HG03095 (cell line): ENCODE measurements around the gene GOLGA8K.
"Not testable (repeated sequence)": the region's sequence is repeated elsewhere in the genome, so short reads cannot be mapped to it uniquely, and the experiment has no call there.

Experiments used
- ATAC-seq: cut with Tn5 transposase; IDR thresholded peaks from one replicate; pipeline ENCODE4 v1.9.1; 2021; ENCODE audit warnings: moderate library complexity; ENCODE audit not compliant: unreplicated experiment

Gene GOLGA8K

DNA sequence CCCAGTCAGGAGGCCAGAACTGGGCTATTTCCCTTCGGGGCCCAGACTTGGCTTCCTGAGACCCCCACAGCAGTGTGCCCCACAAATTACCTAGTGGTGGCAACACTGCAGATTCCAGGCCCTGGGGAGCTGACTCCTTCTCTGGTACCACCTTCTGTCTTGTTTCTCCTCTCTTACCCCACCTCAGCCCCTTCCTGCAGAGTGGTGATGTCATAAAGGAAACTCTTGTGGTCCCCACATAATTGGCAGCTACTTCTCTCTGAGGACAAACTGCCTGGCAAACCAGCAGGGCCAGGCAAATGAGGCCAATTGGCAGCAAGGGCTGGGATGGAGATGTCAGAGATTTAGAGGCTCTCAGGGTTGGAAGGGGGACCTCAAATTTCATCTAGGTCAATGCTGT lies 44.6 kb downstream of the GOLGA8K start:
- ATAC-seq, result not testable (repeated sequence)

DNA sequence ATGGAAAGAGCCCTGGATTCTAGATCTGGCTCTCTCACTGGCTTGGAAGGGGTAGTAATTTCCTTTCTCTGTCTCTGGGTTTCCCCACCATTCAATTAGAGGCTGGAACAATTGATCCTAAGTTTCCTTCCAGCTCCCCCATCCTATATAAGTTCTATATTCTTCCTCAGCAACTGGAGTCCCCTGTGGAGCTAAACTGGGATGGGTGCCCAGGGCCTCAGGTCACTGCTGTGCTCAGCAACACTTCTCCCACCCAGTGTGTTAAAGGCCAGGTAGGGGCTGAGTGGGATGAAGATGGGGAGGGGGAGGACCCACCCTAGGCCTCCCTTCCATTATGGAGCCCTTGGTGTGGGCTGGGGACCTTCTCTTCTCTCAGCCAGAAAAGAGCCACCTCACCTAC lies 46.2 kb downstream of the GOLGA8K start:
- ATAC-seq, result not testable (repeated sequence)

DNA sequence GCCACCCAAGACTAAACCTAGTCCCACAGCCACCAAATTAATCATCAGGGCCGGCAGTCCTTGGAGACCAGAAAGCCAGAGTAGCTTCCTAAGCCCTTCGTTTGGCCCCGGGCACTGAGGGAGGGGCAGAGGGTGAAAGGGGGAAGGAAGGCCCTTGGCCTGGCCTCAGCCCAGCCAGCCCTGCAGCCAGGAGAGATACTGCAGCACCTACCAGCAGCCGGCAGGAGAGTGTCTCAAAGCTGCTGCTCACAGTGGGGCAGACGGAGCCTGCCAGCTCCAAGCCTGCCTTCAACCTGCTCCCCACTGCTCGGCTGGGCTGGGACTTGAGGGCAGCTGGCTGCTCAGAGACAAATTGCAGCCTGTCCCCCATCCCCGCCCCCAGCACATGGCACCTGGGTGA lies 50.3 kb downstream of the GOLGA8K start:
- ATAC-seq, result not testable (repeated sequence)

DNA sequence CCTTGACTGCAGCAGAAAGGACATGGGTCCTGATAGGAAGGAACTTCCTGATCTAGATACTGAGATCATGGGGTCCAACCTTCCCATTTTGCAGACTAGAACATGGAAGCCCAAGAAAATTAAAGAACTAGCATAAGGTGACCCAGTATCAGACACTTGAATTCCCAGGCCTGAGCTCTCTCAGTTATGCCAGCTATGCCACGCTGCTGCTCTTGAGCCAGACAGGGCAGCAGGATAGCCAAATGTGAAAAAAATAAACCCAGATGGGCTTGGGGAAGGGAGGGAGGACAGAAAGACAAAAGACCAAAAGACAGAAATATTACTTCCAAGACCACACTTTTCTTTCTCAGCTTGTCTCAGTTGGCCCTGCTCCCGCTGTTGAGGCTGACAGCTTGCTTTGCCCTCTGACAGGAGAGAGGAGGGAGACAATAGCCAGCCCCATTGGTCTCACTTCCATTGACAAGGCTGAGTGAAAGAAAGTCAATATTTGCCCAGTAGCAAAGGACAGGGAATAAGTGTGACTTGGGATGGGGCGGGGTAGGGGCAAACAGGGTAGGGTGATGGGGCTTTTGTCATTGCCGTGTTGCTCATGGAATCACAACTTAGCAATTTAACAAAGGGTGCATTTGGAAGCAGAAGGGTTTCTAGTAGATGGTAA lies 52.4 kb downstream of the GOLGA8K start:
- ATAC-seq, result not testable (repeated sequence)

DNA sequence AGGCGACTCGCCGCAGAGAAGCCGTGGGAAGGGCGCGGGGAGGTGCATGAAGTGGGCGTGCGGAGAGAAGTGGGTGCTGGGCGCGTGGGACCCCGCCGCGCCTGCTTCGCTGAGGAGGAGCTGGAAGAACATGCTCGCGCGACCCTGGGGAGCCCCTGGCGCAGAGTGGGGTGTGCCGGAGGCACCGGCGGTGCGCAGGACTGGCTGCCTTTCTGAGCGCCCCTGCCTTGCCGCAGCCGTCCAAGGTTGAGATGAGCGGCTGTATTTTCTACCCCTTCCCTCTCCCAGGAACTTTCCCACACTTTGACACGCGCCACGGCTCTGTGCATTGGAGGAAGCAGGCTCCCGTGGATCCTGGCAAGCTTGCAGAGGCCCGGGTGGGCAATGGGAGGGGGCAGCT lies 56.1 kb downstream of the GOLGA8K start:
- not testable (repeated sequence) for ATAC-seq

DNA sequence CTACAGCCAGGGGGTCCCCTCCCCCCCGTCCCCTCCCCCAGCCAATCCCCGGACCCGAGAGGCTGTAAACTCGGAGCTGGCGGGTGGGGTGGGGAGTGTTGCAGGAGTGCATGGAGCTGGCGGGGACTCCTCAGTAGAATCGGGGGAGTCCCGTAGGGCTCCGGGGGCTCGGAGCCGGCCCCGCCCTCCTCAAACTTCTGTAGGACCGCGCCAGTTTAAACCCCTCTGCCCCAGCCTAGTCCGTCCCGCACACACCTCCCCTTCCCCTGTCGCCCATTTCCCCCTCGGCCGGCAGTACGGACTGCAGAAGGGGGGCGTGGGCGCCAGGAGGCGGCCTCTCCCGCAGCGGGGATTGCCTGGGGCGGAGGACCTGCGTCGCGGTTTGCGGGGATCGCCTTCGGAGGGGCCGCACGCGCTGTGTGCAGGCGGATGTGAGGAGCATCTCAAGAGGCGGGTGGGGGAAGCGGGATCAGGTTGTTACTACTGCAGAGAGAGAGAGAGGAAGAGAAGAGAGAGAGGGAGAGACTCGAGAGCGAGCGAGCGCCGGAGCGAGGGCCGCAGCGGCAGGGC lies 57.0 kb downstream of the GOLGA8K start:
- not testable (repeated sequence) for ATAC-seq

DNA sequence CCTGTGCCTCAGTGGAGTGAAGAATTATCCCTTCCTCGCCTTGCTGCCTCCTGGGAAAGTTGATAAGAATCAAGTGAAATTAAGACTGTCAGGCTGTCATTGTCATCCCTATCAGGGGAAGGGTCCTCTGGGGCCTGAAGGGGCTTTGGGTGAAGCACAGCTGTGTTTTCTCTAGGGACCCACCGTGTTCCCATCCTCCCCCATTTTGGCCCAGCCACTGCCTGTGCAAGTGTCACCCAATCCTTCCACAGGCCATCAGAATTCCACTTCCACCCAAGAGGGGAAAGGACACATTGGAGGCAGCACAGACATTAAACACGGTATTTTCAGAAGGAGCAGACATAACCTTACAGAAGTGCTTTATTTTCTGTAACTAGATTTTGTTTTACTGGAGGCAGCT lies 59.2 kb downstream of the GOLGA8K start:
- not testable (repeated sequence) for ATAC-seq
